RKO (cell line): ENCODE results near the gene BICD2.

Experiments used
- DNase-seq: peaks from one replicate; pipeline ENCODE4 v3.0.0-alpha.2; 2016; ENCODE audit warnings: low spot score

BICD2 gene

DNA sequence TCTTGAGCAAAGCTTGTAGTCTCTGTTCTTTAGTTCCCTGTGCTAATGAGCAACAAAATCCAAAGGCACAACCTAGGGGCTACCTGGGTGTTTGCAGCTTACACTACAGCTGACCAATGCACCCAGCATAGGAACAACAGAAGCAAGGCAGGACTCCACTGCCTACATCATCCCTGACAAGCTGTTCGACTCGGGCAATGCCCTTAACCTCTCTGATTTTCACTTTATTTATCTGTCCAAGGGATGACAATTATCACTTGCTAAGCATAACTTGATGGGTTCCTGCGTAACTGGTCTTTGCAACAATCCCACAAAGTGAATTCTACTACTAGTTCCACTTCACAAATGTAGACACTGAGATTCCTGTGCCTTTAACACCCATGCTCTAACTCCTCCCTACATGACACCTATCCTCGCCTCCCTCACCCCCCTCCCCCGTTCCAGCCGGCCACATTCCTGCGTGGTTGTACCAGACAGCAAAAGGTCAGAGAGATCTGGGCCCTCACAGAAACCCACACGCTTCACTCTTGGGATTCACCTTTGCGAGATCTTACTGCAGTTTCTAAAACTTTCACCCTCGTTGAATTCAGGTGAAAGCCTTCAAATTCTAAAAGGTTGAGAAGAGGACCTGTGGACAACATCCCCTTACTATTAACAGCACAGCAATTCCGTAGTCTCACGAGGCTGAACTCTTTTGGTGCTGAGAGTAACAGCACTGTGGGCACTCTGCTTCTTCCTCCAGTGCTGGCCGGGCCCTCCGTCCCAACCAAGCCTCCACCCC, 95.7 kb downstream of the BICD2 start:
- peak; percentile 83 for DNase-seq

DNA sequence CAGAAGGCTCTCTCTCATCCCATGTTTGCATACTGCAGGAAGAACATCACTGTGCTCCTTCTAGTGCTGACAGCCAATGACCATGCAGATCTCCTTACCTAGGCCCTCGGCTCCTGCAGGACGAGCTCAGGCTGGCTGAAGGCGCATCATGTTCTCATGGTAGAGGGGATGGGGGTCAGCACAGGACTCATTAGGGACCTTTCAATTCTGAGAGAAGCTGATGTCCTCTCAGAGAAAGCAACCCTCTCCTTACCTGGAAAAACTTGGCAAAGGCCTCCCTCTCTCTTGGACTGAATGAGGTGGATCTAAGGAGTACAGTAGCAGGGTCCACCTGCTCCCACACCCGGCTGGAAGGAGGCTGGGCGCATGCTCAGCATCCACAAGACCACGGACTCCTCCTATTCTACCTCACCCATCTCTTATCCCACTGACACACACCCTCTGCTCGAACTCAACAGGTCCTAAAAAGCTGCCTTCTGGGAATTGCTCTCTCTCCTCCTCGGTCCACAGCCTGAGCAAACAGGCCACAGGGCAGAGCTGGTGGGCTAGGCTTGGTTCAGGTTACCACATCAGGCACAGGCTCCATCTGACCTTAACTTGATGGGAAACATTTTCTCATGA, 97.6 kb downstream of the BICD2 start:
- no peak for DNase-seq

DNA sequence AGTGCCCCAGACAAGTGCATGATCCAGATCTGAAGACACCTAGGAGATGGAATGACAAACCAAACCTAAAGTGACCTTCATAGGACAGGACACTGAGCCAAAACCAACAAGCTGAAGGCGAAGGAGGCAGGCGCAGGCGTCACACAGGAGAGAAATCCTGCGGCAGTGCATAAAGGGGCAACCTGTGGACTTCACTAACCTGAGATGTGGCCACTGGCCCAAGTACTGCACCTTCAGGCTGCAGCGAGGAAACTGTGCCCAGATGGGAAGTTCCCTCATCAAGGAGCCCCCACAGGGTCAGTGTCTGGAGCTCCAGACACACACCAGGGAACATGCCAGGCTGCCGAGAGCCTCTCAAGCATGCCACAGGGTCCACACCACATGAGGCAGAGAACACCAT, 98.4 kb downstream of the BICD2 start:
- no peak for DNase-seq

DNA sequence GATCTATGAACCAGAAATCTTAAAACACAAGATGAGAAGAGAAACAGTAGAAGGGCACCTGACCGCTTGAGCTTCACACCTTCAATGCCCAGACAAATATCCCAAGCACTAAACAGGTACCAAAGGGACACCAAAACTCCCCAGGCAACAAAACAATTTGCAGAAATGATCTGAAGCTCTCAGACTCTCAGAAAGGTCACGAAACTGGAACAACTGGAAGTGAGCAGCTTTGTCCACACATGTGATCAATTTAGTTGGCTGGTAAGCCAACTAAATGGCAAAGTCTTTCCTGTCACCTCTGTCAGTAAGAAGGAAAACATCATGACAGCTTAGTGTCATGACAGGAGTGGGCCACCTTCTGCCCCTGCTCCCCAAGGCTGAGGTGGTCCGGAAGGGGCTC, 98.8 kb downstream of the BICD2 start:
- DNase-seq: no peak

DNA sequence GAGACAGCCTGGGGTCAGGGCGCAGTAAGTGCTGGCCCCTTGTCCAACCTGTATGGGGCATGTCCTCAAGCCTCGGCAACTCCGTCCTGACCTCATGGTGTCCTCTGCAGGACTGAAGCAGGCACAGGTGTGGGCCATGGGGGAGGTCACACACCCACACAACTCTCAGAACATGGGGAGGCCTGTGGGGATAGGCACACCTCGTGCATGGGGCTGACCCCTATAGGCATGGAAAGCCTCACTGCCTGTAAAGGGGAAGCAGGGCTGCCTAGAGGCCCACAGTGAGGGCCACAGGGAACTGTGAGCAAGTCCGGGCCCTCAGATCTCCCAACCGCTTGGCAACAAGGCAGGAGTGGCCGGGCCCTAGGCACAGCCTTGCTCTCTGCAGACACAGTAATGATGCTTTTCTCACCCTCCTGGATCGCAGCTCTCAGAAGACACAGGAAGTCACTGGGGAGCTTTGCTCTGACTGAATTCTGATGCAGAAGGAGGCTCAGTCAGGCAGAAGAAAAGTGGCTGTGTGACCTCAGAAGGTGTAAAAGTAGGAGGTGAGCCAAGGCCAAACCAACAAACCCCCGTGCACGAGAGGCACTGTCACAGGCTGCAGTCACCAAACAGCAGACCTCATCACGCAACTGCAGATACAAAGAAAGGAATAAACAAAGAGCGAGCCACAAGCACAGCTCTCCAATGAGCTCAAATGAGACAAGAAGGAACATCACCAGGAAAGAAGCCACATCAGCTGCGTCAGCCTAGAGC, 100.1 kb downstream of the BICD2 start:
- no peak for DNase-seq

DNA sequence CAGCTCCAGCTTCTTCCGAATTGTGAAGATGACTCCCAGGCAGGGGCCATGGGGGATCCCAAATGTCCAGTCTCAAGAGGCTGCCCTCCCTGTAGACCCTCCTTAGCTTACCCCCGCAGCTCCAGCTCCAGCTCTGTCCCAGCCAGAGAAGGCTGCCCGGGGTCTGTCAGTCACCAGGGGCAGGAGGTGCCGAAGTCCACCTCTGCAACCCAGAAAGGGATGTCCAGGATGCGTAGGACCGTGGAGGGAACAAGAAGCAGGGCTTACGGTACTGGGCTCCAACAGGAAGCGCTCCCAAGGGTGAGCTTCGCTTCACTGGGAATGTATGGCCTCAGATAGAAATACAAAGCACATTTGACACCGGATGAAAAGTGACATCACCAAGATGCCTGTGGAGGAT, 100.7 kb downstream of the BICD2 start:
- no peak for DNase-seq

DNA sequence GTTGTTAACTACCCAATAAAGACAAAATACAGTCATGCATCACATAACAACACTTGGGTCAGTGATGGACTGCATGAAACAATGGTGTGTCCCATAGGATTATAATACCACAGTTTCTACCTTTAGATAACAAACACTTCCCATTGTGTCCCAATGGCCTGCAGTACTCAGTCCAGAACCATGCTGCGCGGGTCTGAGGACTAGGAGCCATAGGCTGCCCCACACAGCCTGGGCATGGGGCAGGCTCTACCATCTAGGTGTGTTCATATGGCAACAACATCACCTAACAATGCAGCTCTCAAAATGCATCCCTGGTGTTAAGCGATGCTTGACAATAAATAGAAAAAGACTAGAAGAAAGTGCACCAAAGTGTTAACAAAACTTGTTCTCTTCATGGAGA, 101.5 kb downstream of the BICD2 start:
- DNase-seq: no peak

DNA sequence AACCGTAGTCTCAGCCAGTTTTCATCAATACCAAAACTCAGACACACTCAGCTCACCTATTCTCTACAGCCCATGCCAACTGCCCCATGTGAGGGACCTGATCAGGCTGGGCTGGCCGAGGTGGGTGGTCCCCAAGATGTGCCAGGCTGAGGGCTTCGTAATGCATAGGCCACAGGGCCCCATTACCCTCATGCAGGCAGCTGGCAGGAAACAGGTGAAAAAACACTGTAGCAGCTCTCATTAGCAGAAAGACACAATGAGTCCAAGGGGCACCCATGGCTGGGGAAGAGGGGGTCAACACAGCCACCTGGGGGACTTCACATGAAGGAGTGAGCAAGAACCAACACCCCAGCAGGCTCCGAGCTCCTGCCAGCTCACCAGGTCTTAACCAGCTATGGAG, 102.9 kb downstream of the BICD2 start:
- no peak for DNase-seq
